Measurements from ENCODE around the gene POMGNT1.

Gene POMGNT1

GRCh38 chr1:46206399-46206798 lies 8.2 kb upstream of the POMGNT1 start:
- no peak for DNase-seq

DNA sequence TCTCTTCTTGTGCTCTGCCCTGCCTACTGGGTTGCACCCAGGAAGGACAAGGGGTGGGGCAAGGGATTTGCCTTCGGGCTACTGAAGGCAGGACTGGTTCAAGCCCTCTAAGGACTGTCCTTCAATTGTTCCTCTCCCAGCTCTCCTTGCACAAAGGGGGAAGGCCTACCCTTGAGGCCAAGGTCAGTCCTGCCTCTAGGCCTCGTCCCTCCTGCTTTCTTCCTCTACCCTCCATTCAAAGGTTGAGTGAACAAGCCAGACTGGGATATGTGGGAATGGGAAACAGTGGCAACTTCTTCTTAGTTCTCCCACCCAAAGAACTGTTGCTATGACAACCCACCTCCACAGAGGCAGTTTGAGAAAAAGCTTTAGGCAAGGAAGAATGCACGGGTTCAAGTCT lies 7.6 kb upstream of the POMGNT1 start:
- DNase-seq: no peak

DNA sequence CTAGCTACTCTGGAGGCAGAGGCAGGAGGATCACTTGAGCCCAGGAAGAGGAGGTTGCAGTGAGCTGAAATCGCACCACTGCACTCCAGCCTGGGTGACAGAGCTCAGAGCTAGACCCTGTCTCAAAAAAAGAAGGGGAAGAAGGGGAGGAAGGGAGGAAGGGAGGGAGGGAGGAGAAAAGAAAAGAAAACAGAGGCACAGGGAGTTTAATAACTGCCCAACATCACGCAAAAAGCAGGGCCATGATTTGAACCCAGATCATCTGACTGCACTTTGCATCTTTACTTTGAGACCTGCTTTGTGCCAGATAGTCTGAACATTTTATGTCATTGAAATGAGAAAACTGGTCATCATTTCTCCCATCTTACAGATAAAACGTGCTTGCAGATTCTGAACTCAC lies 6.9 kb upstream of the POMGNT1 start:
- no peak for DNase-seq

DNA sequence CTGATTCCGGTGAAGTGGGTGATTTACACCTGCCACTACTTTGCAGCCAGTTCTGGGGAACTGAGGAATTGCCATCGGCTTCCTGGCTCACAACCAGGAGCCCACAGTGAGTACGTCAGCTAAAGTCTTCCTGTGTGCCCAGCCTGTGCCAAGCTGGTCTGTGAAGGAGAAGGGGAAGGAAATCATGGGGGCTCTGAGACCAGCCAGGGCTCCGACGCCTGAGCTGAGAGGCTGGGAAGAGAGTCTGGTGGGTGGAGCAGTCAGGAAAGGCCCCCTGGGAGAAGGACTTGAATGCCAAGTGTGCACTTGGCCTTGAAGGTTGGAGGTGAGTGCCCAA lies 6.1 kb upstream of the POMGNT1 start:
- no peak for DNase-seq

DNA sequence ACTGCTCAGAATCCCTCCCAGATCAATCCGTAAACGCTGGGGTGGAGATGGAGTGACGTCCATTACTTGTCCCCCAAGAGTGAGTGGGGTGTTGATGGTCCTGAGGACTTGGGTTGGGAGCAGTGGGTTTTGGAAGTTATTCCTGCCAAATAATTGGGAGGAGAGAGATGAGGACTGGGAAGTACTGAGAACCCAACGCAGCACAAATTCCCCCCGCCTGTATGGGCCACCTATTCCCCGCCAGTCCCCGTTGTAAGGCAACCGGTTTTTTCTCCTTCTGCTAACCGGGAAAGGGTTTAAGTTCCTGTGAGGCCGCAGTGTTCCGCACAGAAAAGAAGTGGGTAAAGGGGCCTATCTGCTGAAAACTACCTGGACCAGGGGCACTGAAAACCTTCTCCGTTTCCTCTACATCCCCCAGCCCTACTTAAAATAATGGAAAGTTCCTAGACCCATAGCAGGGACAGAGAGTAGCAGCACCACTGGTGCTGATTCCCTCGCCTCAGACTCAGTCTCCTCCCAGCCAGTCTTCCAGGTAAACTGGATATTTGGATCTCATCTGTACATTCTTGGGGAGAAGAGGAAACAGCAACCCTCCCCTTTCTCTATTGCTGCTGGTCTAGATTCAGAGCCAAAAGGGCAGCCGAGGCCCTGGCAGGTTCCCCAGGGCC lies 5.6 kb upstream of the POMGNT1 start:
- DNase-seq: no peak

DNA sequence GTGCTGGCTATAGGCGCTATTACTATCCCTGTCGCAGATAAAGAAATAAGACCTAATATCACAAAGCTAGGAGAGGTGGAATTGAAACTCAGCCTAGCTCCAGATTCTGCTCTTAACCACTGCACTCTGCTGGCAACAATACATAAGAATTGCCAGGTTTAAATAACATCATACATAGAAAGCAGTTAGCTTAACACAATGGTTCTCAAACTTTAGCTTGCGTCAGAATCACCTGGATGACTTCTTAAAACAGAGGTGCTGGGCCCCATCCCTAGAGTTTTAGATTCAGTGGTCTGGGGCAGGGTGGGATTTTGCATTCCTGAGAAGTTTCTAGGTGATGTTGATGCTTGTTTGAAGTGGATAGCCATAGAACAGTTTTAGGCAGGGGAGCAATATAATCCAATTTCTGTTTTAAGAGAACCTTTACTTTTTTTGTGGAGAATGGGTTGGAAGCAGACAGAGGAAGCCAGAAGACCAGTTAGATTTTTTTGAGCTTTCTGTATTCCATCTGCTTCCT lies 1.1 kb upstream of the POMGNT1 start:
- DNase-seq: no peak

DNA sequence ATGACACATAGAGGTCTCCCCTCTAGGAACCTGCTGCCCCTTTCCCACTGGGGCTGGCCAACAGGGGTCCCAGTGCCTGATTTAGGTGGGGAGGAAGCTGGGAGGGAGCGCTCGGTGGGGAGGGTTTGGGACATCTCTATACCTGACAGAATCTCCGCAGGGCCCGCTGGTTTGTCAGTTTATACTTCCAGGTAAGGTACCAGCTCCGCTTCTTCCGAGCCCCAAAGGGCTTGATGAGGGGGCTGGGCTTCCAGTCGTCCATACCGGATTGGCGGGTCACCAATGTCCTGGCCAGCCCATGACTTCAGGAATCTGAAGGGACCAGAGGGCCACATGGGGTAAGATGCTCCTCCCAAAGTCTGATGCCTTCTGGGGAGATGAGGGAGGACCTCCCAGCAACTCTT lies 672 bp downstream of the POMGNT1 start:
- DNase-seq: no peak

GRCh38 chr1:46196609-46197008 lies 1.6 kb downstream of the POMGNT1 start:
- no peak for DNase-seq

DNA sequence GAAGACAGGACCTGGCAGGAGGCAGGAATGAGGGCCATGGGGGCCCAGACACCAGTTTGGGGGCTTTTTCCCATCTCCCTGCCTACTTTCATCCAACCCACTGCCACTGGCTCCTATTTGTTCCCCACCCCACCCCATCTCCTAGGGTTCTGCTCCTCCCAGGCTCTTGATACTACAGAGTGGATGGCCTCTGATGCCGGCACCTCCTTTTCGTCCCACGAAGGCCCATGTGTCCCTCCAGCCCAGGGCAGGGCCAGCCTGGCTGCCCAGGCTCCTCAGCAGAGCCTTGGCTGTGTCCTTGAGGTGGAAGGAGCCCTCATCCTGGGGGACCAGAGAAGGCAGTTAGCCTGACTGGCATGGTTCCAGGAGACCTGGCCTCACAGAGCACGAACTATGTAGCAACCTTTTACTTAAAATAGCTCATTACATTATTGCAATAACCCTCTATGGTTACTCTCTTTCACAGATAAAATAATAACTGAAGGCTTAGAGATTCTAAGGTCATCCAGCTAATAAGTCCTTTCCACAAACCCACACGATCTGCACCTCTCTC lies 3.5 kb downstream of the POMGNT1 start:
- DNase-seq: no peak

- no peak for DNase-seq
These were observed 4.2 kb downstream of the POMGNT1 start for GRCh38 chr1:46193984-46194570.

- DNase-seq: no peak
These were observed 4.9 kb downstream of the POMGNT1 start for GRCh38 chr1:46193285-46193684.

GRCh38 chr1:46192171-46192570 lies 6.1 kb downstream of the POMGNT1 start:
- no peak for DNase-seq

DNA sequence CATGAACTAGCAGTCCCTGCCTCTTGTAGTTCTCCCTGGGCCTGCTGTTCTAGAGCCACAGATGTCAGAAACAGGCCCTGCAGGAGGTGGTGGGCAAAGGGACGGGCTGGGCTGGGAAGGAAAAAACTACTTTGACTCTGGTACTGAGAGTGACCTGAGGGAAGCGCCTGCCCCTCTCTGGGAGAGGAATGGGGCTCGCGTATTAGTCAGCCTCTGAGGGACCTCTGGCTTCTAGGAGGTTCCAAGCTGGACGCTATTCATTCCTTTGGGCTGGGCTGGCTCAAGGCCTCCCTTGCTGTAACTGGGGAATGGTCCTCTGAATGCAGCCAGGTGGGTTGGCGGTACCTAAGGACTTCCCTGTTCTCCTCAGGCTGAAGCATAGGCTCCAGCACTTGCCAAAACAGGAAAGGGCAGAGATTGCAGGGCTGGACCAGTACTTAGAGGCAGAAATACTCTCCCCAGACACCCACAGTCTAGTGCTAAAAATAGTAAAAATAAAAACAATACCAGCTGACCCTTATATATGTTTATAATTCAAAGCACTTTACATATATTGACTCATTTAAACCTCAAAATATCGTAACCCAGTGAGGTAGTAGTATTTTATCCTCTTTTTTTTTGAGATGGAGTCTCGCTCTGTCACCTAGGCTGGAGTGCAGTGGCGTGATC lies 7.1 kb downstream of the POMGNT1 start:
- DNase-seq: no peak

- DNase-seq: no peak
These were observed 7.7 kb downstream of the POMGNT1 start for GRCh38 chr1:46190539-46190938.

GRCh38 chr1:46188295-46189030 lies 9.8 kb downstream of the POMGNT1 start:
- DNase-seq: no peak

DNA sequence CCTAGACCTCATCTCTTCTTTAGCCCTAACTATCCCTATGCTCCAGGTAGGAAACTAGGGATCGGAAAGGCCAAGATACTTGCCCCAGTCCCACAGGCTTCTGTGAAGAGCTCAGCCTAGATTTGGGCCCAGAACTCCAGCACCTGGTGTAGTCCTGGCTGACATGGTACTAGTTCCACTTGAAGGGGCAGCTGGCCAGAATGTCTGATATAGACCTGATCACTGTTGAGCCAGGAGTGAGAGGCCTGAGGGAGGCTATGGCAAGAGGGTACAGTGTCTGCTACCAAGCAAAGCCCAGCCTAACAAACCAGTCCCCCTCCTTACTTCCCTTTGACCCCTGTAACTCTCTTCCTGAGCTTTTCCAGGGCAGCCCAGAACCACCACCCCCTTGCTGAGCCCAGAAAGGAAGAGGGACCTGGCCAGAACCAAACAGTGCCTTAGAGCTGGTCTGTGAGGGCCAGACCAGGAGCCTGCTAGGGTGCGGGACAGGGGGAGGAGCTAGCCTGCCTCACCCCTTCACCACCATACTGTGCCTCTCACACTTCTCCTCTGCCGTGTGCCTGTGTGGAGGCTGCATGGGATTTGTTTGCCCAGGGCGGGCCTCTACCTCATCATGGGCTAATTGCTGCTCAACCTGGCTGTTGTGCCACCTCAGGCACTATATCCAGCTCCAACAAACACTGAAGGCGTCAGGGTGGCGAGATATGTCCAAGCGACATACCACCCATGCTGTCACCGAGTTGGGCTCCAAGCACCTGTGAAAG lies 10.9 kb downstream of the POMGNT1 start:
- DNase-seq: no peak

DNA sequence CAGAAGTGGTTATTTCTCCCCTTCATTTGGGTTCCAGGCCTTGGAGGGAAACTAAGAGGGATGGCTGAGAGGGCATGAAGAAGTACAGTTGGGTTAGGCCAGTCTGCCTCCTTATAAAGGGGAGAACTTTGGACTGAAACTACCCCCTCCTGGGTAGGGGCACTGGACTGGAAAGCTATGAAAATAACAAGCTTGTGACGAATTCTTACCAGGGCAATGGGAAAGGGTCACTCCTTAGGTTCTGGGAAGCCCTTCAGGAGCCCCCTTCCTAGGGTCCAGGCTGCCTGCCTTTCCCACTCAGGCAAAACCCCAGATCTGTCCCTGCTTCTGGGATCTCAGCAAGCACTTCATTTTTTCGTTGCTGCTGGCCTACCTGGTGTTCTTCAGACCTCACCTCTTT lies 12.2 kb downstream of the POMGNT1 start:
- no peak for DNase-seq

DNA sequence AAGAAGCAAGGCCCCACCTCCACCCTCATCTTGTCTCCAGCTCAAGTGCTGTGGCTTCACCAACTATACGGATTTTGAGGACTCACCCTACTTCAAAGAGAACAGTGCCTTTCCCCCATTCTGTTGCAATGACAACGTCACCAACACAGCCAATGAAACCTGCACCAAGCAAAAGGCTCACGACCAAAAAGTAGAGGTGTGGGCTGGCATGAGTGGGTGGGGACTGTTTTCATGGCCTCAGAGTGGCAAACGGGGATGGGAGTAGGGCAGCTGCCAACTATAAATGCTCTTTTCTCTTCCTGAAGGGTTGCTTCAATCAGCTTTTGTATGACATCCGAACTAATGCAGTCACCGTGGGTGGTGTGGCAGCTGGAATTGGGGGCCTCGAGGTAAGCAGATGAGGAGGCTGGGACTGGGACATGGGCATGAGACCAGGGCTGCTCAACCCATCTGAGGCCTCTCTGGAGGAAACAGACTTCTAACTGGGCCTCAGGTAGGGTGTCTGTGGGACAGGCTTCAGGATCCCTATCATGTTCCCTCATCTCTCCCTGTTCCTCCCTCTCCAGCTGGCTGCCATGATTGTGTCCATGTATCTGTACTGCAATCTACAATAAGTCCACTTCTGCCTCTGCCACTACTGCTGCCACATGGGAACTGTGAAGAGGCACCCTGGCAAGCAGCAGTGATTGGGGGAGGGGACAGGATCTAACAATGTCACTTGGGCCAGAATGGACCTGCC lies 13.1 kb downstream of the POMGNT1 start:
- peak; percentile 50 to 77 for DNase-seq

DNA sequence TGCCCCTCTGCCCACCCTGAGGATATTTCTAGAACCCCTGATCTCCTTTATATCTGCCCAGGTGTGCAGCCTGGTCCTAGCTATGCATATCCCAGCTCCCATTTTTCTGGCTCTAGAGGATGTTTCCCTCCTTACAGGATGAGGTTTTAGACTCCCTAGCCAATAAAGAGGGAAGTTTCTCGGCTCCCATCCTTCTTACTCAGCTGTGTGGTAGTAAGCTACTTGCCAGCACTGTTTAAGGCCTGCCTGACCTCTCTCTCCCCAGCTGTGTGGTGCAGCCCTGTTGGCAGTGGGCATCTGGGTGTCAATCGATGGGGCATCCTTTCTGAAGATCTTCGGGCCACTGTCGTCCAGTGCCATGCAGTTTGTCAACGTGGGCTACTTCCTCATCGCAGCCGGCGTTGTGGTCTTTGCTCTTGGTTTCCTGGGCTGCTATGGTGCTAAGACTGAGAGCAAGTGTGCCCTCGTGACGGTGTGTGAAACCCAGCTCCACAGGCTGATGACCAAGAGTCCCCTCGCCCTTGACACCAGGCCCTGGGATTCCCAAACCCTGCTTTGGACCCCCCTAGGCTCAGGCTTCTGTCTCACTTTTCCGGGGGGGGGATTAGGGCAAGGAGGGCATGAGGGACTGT lies 14.2 kb downstream of the POMGNT1 start:
- DNase-seq: no peak

GRCh38 chr1:46183079-46183847 lies 15.0 kb downstream of the POMGNT1 start:
- DNase-seq: no peak

Data from stimulated activated CD4-positive, alpha-beta T cell treated with anti-CD3 and anti-CD28 coated beads, Interleukin-4, amount 100 ng/mL, for 4 hours (primary cell).